Peyer's patch (tissue), 4 donors: ENCODE data around the gene BMP7. TPM values are rescaled to one million over a fixed set of nuclear protein-coding genes. Genes with fewer than 3 reads are reported as not detected.

Source experiments
- DNase-seq, 3 donors: peaks; one replicate each; pipeline ENCODE4 v3.0.0-alpha.2; 2017 to 2019
- H3K27ac ChIP-seq, 4 donors: fragments of 200-600 bp; sonication (generic); one replicate each; pipeline ENCODE4 v1.5.1; 2016 to 2019
- H3K27me3 ChIP-seq, 2 donors: fragments of 200-600 bp; sonication (generic); one replicate each; pipeline ENCODE4 v1.5.1; 2019
- H3K36me3 ChIP-seq, 3 donors: fragments of 200-600 bp; sonication (generic); one replicate each; pipeline ENCODE4 v1.5.1; 2016 to 2019
- H3K4me1 ChIP-seq, 4 donors: fragments of 200-600 bp; sonication (generic); one replicate each; pipeline ENCODE4 v1.5.1; 2016 to 2019
- H3K4me3 ChIP-seq, 4 donors: fragments of 200-600 bp; sonication (generic); 1 replicate in 3 of 4; 2 replicates in 1 of 4; pipeline ENCODE4 v1.5.1; 2016 to 2019; ENCODE audit warnings: mild to moderate bottlenecking in 1 of 4
- H3K9me3 ChIP-seq, 4 donors: fragments of 200-600 bp; sonication (generic); one replicate each; pipeline ENCODE4 v1.5.1; 2016 to 2019; ENCODE audit warnings: mild to moderate bottlenecking in 1 of 4
- CTCF ChIP-seq, 6 experiments: fragments of 450-650 bp in 4 of 6; fragments of 200-600 bp in 2 of 6; sonication (generic) in 1 of 6; IDR thresholded peaks; one replicate each; pipeline ENCODE4 v1.5.1; 2017 to 2019; ENCODE audit warnings: antibody characterized with exemption in 6 of 6, mild to moderate bottlenecking in 3 of 6, moderate library complexity in 1 of 6
- POLR2A ChIP-seq, 2 donors: fragments of 450-650 bp; IDR thresholded peaks; one replicate each; pipeline ENCODE4 v1.5.1; 2017; ENCODE audit warnings: antibody characterized with exemption in 2 of 2, mild to moderate bottlenecking in 2 of 2, moderate library complexity in 2 of 2
- small RNA-seq, 2 donors: library from RNA; depleted of rRNA; stranded (forward); fragments of <200 nt; gene quantifications; one replicate each; pipeline ENCODE3, GENCODE V24; 2016
- total RNA-seq, 4 donors: library from RNA; depleted of rRNA; stranded (reverse); fragments of >200 nt; gene quantifications; one replicate each; pipeline ENCODE4 v1.1.0, GENCODE V29; 2016

BMP7 gene
- total RNA-seq, 4 donors from 2014 or later = 0.67 to 2.7 TPM; not detected in 2

- TF ChIP-seq CTCF (IDR thresholded peaks at IDR 0.05) = no peak
- TF ChIP-seq POLR2A (IDR thresholded peaks at IDR 0.05) = no peak
- Histone ChIP-seq H3K27me3 (no peaks in the 10 kb centered on the region), H3K4me3 (no peak overlapping the region), H3K27ac (no peak overlapping the region), H3K4me1 (no peaks in the 10 kb centered on the region), H3K9me3 (peaks cover 0 to 4% (median 0%) of the 10 kb centered on the region in 4 donors), H3K36me3 (no peaks in the 10 kb centered on the region)
- no peak for DNase-seq
Measured at GRCh38 chr20:57123504-57123903, 142.9 kb downstream of the BMP7 start.

- no peaks in the 10 kb centered on the region for H3K4me1 ChIP-seq
- peaks cover 0 to 4% (median 0%) of the 10 kb centered on the region in 4 donors for H3K9me3 ChIP-seq
- H3K27ac ChIP-seq = no peak overlapping the region
- no peak overlapping the region for H3K4me3 ChIP-seq
- no peaks in the 10 kb centered on the region for H3K36me3 ChIP-seq
- H3K27me3 ChIP-seq = no peaks in the 10 kb centered on the region
- DNase-seq = no peak
- TF ChIP-seq POLR2A (IDR thresholded peaks at IDR 0.05) (no peak), CTCF (IDR thresholded peaks at IDR 0.05) (no peak)
Measured at GRCh38 chr20:57122536-57123489, 143.6 kb downstream of the BMP7 start.

- H3K4me3 ChIP-seq = no peak overlapping the region
- no peak overlapping the region for H3K27ac ChIP-seq
- H3K9me3 ChIP-seq = peaks cover 0 to 4% (median 0%) of the 10 kb centered on the region in 4 donors
- no peaks in the 10 kb centered on the region for H3K36me3 ChIP-seq
- no peak for DNase-seq
- no peaks in the 10 kb centered on the region for H3K27me3 ChIP-seq
- TF ChIP-seq POLR2A (IDR thresholded peaks at IDR 0.05) (no peak), CTCF (IDR thresholded peaks at IDR 0.05) (no peak)
- H3K4me1 ChIP-seq = no peaks in the 10 kb centered on the region
Measured at GRCh38 chr20:57118964-57119363, 147.5 kb downstream of the BMP7 start.

Small RNA genes within 50 kb of the gene (small RNA-seq; reads per million reads assigned to genes)
- gene RF00019 = 0 reads per million in 2 donors

Other genes with a start within 250 kb of the BMP7 start
- gene SPO11, start 63.2 kb upstream of the BMP7 start, total RNA-seq = not detected
- gene RAE1, start 84.6 kb upstream of the BMP7 start, total RNA-seq = 10 to 100 TPM; 21.5 to 38.9 (median 33.3) TPM
- gene RBM38, start 124.8 kb upstream of the BMP7 start, total RNA-seq = 10 to 100 TPM in 3 of 4 donors, 1 to 10 TPM in 1; 9.6 to 15.5 (median 12.8) TPM